ENCODE results near the gene CTNNA3.
"Not testable (repeated sequence)": the region's sequence is repeated elsewhere in the genome, so short reads cannot be mapped to it uniquely, and the experiment has no call there.

CTNNA3 gene

GRCh38 chr10:67571503-67571902, 124.5 kb downstream of the CTNNA3 start:
- no peaks in the 10 kb centered on the region for H3K36me3 ChIP-seq (ENCODE audit: low read depth)
- H3K27ac ChIP-seq (ENCODE audit: poor library complexity, severe bottlenecking) = no peak overlapping the region
- H3K9me3 ChIP-seq (ENCODE audit: severe bottlenecking) = no peaks in the 10 kb centered on the region
- no peak for DNase-seq (ENCODE audit: low spot score)
- no peaks in the 10 kb centered on the region for H3K4me1 ChIP-seq (ENCODE audit: insufficient read depth, poor library complexity, severe bottlenecking)
- no peaks in the 10 kb centered on the region for H3K27me3 ChIP-seq (ENCODE audit: insufficient read depth, poor library complexity, severe bottlenecking)
- ATAC-seq (ENCODE audit: low read depth) = no peak
- no peak overlapping the region for H3K4me3 ChIP-seq (ENCODE audit: severe bottlenecking)
- TF ChIP-seq, protein P1, sequence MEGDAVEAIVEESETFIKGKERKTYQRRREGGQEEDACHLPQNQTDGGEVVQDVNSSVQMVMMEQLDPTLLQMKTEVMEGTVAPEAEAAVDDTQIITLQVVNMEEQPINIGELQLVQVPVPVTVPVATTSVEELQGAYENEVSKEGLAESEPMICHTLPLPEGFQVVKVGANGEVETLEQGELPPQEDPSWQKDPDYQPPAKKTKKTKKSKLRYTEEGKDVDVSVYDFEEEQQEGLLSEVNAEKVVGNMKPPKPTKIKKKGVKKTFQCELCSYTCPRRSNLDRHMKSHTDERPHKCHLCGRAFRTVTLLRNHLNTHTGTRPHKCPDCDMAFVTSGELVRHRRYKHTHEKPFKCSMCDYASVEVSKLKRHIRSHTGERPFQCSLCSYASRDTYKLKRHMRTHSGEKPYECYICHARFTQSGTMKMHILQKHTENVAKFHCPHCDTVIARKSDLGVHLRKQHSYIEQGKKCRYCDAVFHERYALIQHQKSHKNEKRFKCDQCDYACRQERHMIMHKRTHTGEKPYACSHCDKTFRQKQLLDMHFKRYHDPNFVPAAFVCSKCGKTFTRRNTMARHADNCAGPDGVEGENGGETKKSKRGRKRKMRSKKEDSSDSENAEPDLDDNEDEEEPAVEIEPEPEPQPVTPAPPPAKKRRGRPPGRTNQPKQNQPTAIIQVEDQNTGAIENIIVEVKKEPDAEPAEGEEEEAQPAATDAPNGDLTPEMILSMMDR (IDR thresholded peaks at IDR 0.05; ENCODE audit: poor library complexity, severe bottlenecking) = no peak

- not testable (repeated sequence) for H3K4me1 ChIP-seq (ENCODE audit: insufficient read depth, poor library complexity, severe bottlenecking); H3K4me3 ChIP-seq (ENCODE audit: severe bottlenecking); H3K27ac ChIP-seq (ENCODE audit: poor library complexity, severe bottlenecking); ATAC-seq (ENCODE audit: low read depth); DNase-seq (ENCODE audit: low spot score); H3K9me3 ChIP-seq (ENCODE audit: severe bottlenecking); H3K36me3 ChIP-seq (ENCODE audit: low read depth); H3K27me3 ChIP-seq (ENCODE audit: insufficient read depth, poor library complexity, severe bottlenecking)
Observed at GRCh38 chr10:67558311-67558710, 137.7 kb downstream of the CTNNA3 start.

- Histone ChIP-seq H3K4me3 (ENCODE audit: severe bottlenecking) (no peak overlapping the region), H3K9me3 (ENCODE audit: severe bottlenecking) (no peaks in the 10 kb centered on the region), H3K27me3 (ENCODE audit: insufficient read depth, poor library complexity, severe bottlenecking) (peaks cover 16% of the 10 kb centered on the region), H3K4me1 (ENCODE audit: insufficient read depth, poor library complexity, severe bottlenecking) (no peaks in the 10 kb centered on the region), H3K27ac (ENCODE audit: poor library complexity, severe bottlenecking) (no peak overlapping the region), H3K36me3 (ENCODE audit: low read depth) (no peaks in the 10 kb centered on the region)
- ATAC-seq (ENCODE audit: low read depth) (no peak), DNase-seq (ENCODE audit: low spot score) (no peak)
- TF ChIP-seq, protein P1 (IDR thresholded peaks at IDR 0.05; ENCODE audit: poor library complexity, severe bottlenecking) = no peak
Observed at GRCh38 chr10:67553254-67553653, 142.7 kb downstream of the CTNNA3 start.

DNA sequence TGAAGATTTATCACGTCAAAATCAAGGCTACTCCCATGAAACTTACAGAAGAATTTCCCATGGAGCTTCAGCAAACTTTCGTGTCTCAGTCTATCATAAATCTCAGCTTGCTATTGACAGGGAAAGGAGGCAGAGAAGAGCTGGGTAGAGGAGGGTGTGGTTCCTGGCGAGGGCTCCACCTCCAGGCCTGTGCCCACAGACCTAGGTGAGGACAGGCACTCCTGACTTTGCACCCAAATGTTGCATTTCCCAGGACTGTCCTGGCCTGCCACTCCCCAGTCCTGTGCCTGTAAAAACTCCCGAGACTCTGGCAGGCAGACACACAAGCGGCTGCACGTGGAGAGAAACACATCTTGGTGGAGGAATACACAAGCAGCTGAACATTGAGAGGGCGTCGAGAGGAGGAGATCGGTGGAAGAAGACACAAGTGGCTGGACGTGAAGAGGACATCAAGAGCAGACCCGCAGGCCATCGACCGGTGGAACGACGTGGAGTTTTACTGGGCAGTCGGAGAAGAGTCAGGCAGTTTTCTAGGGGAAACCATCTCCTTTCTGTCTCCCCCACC, 145.1 kb downstream of the CTNNA3 start:
- Histone ChIP-seq H3K27ac (ENCODE audit: poor library complexity, severe bottlenecking) (no peak overlapping the region), H3K4me3 (ENCODE audit: severe bottlenecking) (no peak overlapping the region), H3K36me3 (ENCODE audit: low read depth) (no peaks in the 10 kb centered on the region), H3K9me3 (ENCODE audit: severe bottlenecking) (no peaks in the 10 kb centered on the region), H3K27me3 (ENCODE audit: insufficient read depth, poor library complexity, severe bottlenecking) (peaks cover 34% of the 10 kb centered on the region), H3K4me1 (ENCODE audit: insufficient read depth, poor library complexity, severe bottlenecking) (no peaks in the 10 kb centered on the region)
- TF ChIP-seq, protein P1 (IDR thresholded peaks at IDR 0.05; ENCODE audit: poor library complexity, severe bottlenecking) = no peak
- no peak for DNase-seq (ENCODE audit: low spot score)
- ATAC-seq (ENCODE audit: low read depth) = no peak

GRCh38 chr10:67550046-67550445, 145.9 kb downstream of the CTNNA3 start:
- H3K27me3 ChIP-seq (ENCODE audit: insufficient read depth, poor library complexity, severe bottlenecking) = peaks cover 39% of the 10 kb centered on the region
- no peaks in the 10 kb centered on the region for H3K36me3 ChIP-seq (ENCODE audit: low read depth)
- no peak overlapping the region for H3K4me3 ChIP-seq (ENCODE audit: severe bottlenecking)
- ATAC-seq (ENCODE audit: low read depth) (no peak), DNase-seq (ENCODE audit: low spot score) (no peak)
- TF ChIP-seq, protein P1 (IDR thresholded peaks at IDR 0.05; ENCODE audit: poor library complexity, severe bottlenecking) = no peak
- H3K4me1 ChIP-seq (ENCODE audit: insufficient read depth, poor library complexity, severe bottlenecking) = no peaks in the 10 kb centered on the region
- no peak overlapping the region for H3K27ac ChIP-seq (ENCODE audit: poor library complexity, severe bottlenecking)
- H3K9me3 ChIP-seq (ENCODE audit: severe bottlenecking) = no peaks in the 10 kb centered on the region
